HG03354 (cell line): Measurements from ENCODE around the gene TCF3.
"Not testable (repeated sequence)": the region's sequence is repeated elsewhere in the genome, so short reads cannot be mapped to it uniquely, and the experiment has no call there.

Experiments used
- ATAC-seq: cut with Tn5 transposase; IDR thresholded peaks from one replicate; pipeline ENCODE4 v1.9.1; 2021; ENCODE audit warnings: mild to moderate bottlenecking; ENCODE audit not compliant: unreplicated experiment, poor library complexity, severe bottlenecking

The TCF3 gene

DNA sequence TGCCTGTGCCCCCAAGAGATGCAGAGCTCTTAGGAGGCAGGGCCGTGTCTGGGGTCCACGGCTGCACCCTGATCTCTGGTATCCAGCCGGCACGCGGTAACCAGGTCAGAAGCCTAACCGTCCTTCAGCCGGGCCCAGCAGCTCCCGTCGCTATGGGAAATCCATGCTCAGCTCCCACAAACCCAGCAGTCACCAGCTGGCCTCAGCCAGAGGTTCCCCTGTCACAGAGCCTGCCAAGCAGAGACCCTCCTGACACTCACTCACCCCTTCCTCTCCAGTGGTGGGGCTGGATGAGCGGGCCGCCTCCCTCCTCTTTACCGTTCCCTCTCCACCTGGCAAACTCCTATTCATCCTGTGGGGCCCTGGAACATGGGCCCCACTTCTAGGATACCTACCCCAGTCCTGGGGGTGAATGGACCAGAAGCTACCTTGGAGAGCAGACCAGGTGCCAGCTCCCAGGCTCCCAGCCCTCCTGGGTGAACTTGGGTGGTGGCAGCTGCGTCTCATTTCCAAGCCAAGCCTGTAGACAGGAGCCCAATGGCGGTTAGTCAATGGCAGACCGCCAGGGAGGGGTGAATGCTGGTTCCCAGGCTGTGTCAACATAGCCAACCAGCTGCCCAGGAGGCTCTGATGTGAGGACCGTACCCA is 21.4 kb upstream of the TCF3 start:
- no peak for ATAC-seq

- no peak for ATAC-seq
Measured at GRCh38 chr19:1672769-1673644, 20.6 kb upstream of the TCF3 start.

DNA sequence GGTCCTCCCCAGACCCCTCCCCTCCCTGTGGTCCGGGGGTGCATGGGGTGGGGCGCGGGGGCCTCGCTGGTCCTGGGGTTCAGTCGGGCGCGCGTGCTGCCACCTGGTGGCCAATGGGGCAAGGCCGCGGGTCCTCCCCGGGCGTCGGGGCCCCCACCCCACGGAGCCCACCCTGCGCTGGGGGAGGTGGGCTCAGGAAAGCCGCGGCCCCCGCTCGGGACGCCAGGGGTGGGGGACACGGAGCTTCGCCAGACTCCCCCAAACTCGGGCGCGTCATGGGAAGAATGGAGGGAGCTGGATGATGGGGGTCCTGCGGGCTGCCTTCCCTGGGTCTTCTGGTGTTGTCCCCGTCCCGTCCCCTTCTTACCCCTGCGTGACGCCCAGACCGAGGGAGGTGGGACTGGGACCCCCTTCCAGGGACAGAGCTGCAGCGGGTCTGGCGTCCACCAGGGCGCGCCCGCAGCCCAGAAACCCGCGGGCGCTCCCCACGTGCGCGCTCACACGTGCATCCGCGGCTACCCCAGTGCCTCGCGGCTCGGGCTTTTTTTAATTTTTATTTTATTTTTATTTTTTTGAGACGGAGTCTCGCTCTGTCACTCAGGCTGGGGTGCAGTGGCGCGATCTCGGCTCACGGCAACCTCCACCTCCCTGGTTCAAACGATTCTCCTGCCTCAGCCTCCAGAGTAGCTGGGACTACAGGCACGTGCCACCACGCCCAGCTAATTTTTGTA is 19.8 kb upstream of the TCF3 start:
- no peak for ATAC-seq

DNA sequence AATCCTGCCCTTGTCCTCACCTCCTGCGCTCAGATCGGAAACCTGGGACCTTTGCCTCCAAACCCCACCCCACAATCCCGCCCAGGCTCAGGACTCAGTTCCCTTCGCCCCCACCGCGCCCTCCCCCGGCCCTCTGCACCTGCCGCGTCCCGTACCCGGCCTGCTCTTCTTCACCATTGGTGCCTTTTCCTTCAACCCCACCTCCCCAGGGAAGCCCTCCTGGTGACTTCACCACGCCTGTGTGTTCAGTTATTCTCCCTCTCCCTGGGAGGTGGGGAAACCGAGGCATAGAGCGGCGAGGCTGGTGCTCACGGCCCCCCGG is 19.3 kb upstream of the TCF3 start:
- ATAC-seq = no peak

- ATAC-seq = not testable (repeated sequence)
Measured at GRCh38 chr19:1670747-1671146, 18.3 kb upstream of the TCF3 start.

GRCh38 chr19:1668486-1669270 is 16.3 kb upstream of the TCF3 start:
- peak; percentile 40 for ATAC-seq

DNA sequence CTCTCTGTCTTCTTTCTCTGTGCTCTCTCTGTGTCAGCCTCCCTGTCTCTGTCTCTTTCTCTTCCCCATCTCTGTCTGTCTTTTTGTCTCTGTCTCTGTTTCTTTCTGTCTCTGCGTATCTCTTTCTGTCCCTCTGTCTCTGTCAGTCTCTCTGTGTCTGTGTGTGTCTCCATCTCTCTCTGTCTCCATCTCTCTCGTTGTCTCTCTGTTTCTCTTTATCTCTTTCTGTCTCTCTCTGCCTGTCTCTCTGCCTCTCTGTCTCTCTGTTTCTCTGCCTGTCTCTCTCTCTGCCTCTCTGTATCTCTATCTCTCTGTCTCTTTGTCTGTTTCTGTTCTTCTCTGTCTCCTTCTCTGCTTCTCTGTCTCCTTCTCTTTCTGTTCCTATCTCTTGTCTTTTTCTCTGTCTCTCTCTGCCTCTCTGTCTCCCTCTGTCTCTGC is 15.7 kb upstream of the TCF3 start:
- no peak for ATAC-seq

DNA sequence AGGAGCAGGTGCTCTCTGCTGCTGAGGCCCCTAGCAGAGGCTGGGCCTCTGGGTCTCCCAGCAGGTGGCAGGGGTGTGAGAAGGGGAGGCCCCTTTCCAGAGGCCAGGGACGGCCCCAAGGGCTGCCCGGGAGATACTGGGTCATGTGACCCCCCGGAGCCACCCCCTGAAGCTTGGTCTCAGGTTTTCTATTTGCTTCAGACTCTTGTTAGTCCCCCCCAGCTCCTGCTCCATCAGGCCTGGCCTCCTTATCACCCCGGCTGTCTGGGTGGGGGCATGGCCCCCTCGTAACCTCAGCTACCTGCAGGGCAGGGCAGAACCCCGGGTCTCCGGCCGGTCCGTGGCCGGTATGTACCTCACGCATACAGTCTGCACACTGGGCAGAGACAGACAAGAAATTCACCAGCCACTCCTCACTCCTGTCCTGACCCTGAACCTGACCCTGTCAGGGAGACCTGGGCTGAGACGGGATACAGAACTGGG is 13.2 kb upstream of the TCF3 start:
- ATAC-seq = no peak

GRCh38 chr19:1663852-1664251 is 11.4 kb upstream of the TCF3 start:
- ATAC-seq = no peak

GRCh38 chr19:1663227-1663626 is 10.8 kb upstream of the TCF3 start:
- not testable (repeated sequence) for ATAC-seq

DNA sequence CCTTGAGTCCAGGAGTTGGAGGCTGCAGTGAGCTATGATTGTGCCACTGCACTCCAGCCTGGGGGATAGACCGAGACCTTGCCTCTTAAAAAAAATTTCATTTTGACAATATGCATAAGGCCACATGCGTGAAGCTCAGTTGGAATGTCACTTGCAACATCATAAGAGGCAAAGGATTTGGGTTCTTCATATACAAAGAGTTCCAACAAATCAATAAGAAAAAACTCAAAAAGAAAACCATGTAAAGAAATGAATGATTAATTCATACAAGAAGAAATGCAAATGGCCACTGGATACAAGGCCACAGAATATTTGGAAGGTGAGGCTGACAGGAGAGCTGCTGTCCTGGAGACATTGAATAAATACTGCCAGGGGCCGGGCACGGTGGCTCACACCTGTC is 9.6 kb upstream of the TCF3 start:
- no peak for ATAC-seq

- ATAC-seq = no peak
Measured at GRCh38 chr19:1659084-1659427, 6.6 kb upstream of the TCF3 start.

DNA sequence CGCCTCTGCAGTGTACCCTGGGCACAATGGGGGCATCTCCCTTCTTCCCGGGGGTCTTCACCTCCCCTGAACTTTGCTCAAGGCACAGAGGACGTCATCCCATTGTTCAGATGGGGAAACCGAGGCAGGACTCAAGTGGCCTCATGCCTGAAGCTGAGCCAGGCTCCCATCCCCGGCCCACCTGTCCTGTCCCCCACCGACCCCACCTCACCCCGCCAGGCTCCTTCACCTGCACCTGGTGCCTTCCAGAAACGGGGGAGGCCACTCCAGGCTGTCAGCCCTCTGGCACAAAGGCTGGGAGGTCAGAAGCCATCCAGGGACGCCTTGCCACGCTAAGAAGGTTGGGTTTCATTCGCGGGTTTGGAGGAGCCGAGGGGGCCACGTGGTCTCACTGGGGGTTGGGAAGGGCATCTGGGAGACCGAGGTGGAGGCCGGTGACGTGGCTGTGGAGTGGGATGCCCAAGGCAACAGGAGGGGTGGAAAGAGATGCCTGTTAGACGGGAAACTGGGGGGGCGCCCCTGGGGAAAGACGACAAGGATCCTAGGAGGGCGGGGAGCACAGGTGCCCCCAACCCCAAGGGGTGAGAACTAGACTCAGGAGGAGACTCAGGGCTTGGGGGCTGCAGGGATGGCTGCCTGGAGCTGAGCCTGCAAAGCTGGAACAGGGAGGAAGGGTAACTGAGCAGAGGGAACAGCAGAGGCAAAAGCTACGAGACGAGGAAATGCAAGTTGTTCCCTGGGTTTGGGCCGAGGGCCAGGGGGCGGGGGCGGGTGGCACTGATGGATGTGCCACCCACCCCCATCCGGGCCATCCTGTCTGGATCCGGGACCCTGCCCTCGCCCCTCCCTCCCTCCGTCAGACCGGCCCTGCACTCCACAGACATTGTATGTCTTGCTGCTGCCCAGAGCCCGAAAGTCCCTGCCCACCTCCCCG is 6.0 kb upstream of the TCF3 start:
- ATAC-seq = no peak

DNA sequence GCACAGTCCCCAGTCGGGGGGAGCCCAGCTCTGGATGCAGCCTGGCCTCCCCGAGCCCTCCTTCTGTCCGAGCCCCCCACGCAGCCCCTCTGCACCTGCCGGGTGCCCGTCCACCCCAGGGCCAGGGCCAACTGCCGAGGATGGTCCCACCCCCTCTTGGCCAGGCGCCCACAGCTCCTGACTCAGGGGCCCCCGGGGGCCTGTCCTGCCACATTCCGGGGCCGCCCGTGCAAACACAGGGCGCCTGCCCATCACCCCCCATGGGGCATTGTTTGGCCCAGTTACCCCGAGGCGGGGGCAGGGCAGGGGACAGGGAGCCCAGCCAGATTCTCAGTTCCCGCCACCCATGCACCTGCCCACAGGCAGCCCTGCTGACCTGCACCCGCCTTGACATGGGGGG is 5.3 kb upstream of the TCF3 start:
- no peak for ATAC-seq

- ATAC-seq = no peak
Measured at GRCh38 chr19:1656988-1657536, 4.6 kb upstream of the TCF3 start.

DNA sequence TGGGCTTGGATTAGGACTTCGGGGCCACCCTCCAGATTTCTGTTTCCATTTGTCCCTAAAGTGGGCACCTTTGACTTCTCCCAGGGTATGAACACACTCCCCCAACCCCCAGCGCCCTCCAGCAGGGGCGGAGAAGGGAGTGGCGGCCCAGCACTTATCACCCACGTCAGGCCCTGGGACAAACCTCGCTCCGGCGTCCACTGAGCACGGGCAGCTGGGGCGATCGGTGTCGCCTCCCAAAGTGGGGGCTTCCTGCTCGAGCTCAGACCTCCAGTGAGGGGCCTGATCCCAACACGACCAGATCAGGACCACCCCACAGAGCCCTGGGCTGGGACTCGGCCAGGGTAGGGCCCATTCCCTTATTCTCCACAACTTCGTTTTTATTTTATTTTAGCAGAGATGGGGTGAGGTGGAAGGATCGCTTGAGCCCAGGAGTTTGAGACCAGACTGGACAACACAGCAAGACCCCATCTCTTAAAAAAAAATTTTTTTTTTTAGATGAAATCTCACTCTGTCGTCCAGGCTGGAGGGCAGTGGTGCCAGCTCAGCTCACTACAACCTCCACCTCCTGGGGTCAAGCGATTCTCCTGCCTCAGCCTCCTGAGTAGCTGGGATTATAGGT is 3.7 kb upstream of the TCF3 start:
- no peak for ATAC-seq

DNA sequence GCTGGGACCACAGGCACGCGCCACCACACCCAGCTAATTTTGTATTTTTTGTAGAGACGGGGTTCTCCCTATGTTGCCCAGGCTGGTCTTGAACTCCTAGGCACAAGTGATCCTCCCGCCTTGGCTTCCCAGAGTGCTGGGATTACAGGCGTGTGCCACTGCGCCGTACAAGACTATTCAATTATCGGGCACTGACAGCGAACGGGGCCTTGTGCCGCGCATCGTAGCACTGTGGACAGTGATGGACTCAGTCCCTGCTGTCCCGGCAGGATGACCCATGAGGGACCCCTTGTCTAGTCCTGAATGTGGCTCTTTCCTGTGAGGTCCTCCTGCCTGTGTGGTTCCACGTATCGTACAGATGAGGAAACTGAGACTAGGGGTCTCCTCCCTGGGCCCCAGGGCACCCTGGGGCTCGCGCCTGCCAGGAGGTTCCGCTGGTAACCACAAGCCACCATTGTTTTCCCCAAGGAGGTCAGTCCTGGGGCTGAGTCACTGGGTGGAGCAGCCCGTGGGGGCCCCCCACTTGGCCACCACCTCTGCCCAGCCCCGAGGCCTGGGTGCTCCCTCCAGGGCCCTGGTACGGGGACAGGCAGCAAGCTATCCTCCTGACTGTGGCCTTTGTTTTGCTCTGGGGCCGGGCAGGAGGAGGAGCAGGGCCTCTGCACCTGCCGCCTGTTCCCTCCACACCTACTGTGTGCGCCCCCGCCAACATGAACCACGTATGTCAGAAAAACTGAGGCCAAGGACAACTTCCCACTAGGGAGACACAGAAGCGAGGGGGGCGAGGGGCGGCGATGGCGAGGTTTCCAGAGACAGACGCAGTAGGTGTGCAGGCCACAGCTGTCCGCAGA is 2.9 kb upstream of the TCF3 start:
- no peak for ATAC-seq
